ENCODE data around the gene RAPGEF3. TPM values are rescaled to one million over a fixed set of nuclear protein-coding genes. Genes with fewer than 3 reads are reported as not detected.
A peak's percentile ranks its signal among the peaks of the same experiment; 100 is the strongest.

RAPGEF3 gene
- total RNA-seq, 2 experiments from 2014 or later = 0.94 to 1.1 TPM

- H3K27ac Mint-ChIP-seq = peak overlapping the region; percentile 6
These were observed 20.2 kb upstream of the RAPGEF3 start for GRCh38 chr12:47778881-47779280.

GRCh38 chr12:47777741-47778558, 19.3 kb upstream of the RAPGEF3 start:
- no peak for DNase-seq
- ATAC-seq (ENCODE audit: low read depth) = no peak
- Mint-ChIP-seq H3K36me3 (no peaks in the 10 kb centered on the region), H3K9me3 (no peaks in the 10 kb centered on the region), H3K4me1 (peaks cover 36% of the 10 kb centered on the region), H3K27me3 (no peaks in the 10 kb centered on the region), H3K4me3 (no peak overlapping the region), H3K27ac (no peak overlapping the region)
- POLR2A ChIA-PET = interaction anchor here (0.6 to 3.6 kb wide), 9 partner anchors 11 to 168 kb away, joined by 3 to 18 read pairs (median 4); no protein-coding TSS in a partner anchor

More at GRCh38 chr12:47778881-47779280, 20.2 kb upstream of the RAPGEF3 start:
- Mint-ChIP-seq H3K4me1 (peaks cover 34% of the 10 kb centered on the region), H3K9me3 (no peaks in the 10 kb centered on the region), H3K27me3 (no peaks in the 10 kb centered on the region), H3K4me3 (no peak overlapping the region), H3K36me3 (no peaks in the 10 kb centered on the region)
- POLR2A ChIA-PET = interaction anchor here (1.0 to 2.6 kb wide), 7 partner anchors 12 to 63 kb away, joined by 3 to 13 read pairs (median 6); no protein-coding TSS in a partner anchor
- DNase-seq (no peak), ATAC-seq (ENCODE audit: low read depth) (no peak)

GRCh38 chr12:47777151-47777550, 18.5 kb upstream of the RAPGEF3 start:
- DNase-seq (no peak), ATAC-seq (ENCODE audit: low read depth) (no peak)
- peaks cover 39% of the 10 kb centered on the region for H3K4me1 Mint-ChIP-seq
- H3K4me3 Mint-ChIP-seq = no peak overlapping the region
- POLR2A ChIA-PET = interaction anchor here (0.6 to 3.6 kb wide), 9 partner anchors 11 to 61 kb away, joined by 3 to 18 read pairs (median 4); no protein-coding TSS in a partner anchor
- no peaks in the 10 kb centered on the region for H3K36me3 Mint-ChIP-seq
- no peaks in the 10 kb centered on the region for H3K9me3 Mint-ChIP-seq
- peaks cover 5% of the 10 kb centered on the region for H3K27me3 Mint-ChIP-seq
- no peak overlapping the region for H3K27ac Mint-ChIP-seq

- Mint-ChIP-seq H3K27me3 (peaks cover 7% of the 10 kb centered on the region), H3K4me1 (peaks cover 39% of the 10 kb centered on the region), H3K36me3 (no peaks in the 10 kb centered on the region), H3K4me3 (no peak overlapping the region), H3K27ac (no peak overlapping the region), H3K9me3 (no peaks in the 10 kb centered on the region)
- DNase-seq (no peak), ATAC-seq (ENCODE audit: low read depth) (no peak)
- POLR2A ChIA-PET = interaction anchor here (0.6 to 3.6 kb wide), 8 partner anchors 14 to 71 kb away, joined by 3 to 18 read pairs (median 4); partner anchors contain the start of gene RPAP3
These were observed 17.9 kb upstream of the RAPGEF3 start for GRCh38 chr12:47776471-47777143.

- H3K36me3 Mint-ChIP-seq = no peaks in the 10 kb centered on the region
- DNase-seq = no peak
- peaks cover 39% of the 10 kb centered on the region for H3K4me1 Mint-ChIP-seq
- H3K27me3 Mint-ChIP-seq = peaks cover 7% of the 10 kb centered on the region
- no peaks in the 10 kb centered on the region for H3K9me3 Mint-ChIP-seq
- no peak overlapping the region for H3K27ac Mint-ChIP-seq
- peak overlapping the region; percentile 35 for H3K4me3 Mint-ChIP-seq
- no peak for ATAC-seq (ENCODE audit: low read depth)
- POLR2A ChIA-PET = interaction anchor here (1.1 to 3.6 kb wide), 5 partner anchors 33 to 69 kb away, joined by 3 to 18 read pairs (median 5); partner anchors contain the start of gene RPAP3
These were observed 16.6 kb upstream of the RAPGEF3 start for GRCh38 chr12:47775100-47775911.

GRCh38 chr12:47774663-47775062, 16.0 kb upstream of the RAPGEF3 start:
- no peak overlapping the region for H3K27ac Mint-ChIP-seq

GRCh38 chr12:47773858-47774580, 15.3 kb upstream of the RAPGEF3 start:
- ATAC-seq (ENCODE audit: low read depth) (no peak), DNase-seq (no peak)
- no peaks in the 10 kb centered on the region for H3K36me3 Mint-ChIP-seq
- H3K27ac Mint-ChIP-seq = peak overlapping the region; percentile 77
- peak overlapping the region; percentile 94 for H3K4me3 Mint-ChIP-seq
- H3K4me1 Mint-ChIP-seq = peaks cover 35% of the 10 kb centered on the region
- POLR2A ChIA-PET = interaction anchor here (0.8 to 3.6 kb wide), 2 partner anchors 9 to 59 kb away, joined by 3 to 18 read pairs; no protein-coding TSS in a partner anchor
- H3K9me3 Mint-ChIP-seq = no peaks in the 10 kb centered on the region
- peaks cover 7% of the 10 kb centered on the region for H3K27me3 Mint-ChIP-seq

More at GRCh38 chr12:47774663-47775062, 16.0 kb upstream of the RAPGEF3 start:
- peak overlapping the region; percentile 94 for H3K4me3 Mint-ChIP-seq
- POLR2A ChIA-PET = interaction anchor here (3.6 kb wide), 1 partner anchor 59 kb away, joined by 18 read pairs; no protein-coding TSS in a partner anchor
- H3K4me1 Mint-ChIP-seq = peaks cover 39% of the 10 kb centered on the region
- H3K9me3 Mint-ChIP-seq = no peaks in the 10 kb centered on the region
- no peak for ATAC-seq (ENCODE audit: low read depth)
- no peak for DNase-seq
- H3K27me3 Mint-ChIP-seq = peaks cover 7% of the 10 kb centered on the region
- no peaks in the 10 kb centered on the region for H3K36me3 Mint-ChIP-seq

GRCh38 chr12:47773062-47773857, 14.6 kb upstream of the RAPGEF3 start, which contains the start of gene SLC48A1:
Gene SLC48A1 (plus strand): TSS chr12:47773238. CDS start chr12:47773305, 67 bp downstream.
- POLR2A ChIA-PET = interaction anchor here (0.6 to 2.0 kb wide), 5 partner anchors 8 to 47 kb away, joined by 3 to 7 read pairs (median 3); no protein-coding TSS in a partner anchor
- peaks cover 7% of the 10 kb centered on the region for H3K27me3 Mint-ChIP-seq
- DNase-seq (peak; percentile 86), ATAC-seq (ENCODE audit: low read depth) (peak; percentile 80)
- H3K4me1 Mint-ChIP-seq = peaks cover 32% of the 10 kb centered on the region
- no peaks in the 10 kb centered on the region for H3K36me3 Mint-ChIP-seq
- peak within 1 kb of the TSS; percentile 77 for H3K27ac Mint-ChIP-seq
- H3K4me3 Mint-ChIP-seq = peak within 1 kb of the TSS; percentile 94
- no peaks in the 10 kb centered on the region for H3K9me3 Mint-ChIP-seq

GRCh38 chr12:47772738-47773061, 14.0 kb upstream of the RAPGEF3 start:
- DNase-seq = no peak
- ATAC-seq (ENCODE audit: low read depth) = no peak
- peaks cover 7% of the 10 kb centered on the region for H3K27me3 Mint-ChIP-seq
- peaks cover 29% of the 10 kb centered on the region for H3K4me1 Mint-ChIP-seq
- no peaks in the 10 kb centered on the region for H3K36me3 Mint-ChIP-seq
- POLR2A ChIA-PET = interaction anchor here (0.6 to 2.0 kb wide), 4 partner anchors 29 to 47 kb away, joined by 3 to 7 read pairs (median 4); no protein-coding TSS in a partner anchor
- H3K27ac Mint-ChIP-seq = peak overlapping the region; percentile 72
- H3K9me3 Mint-ChIP-seq = no peaks in the 10 kb centered on the region
- H3K4me3 Mint-ChIP-seq = peak overlapping the region; percentile 81

- ATAC-seq (ENCODE audit: low read depth) (no peak), DNase-seq (no peak)
- Mint-ChIP-seq H3K4me3 (peak overlapping the region; percentile 81), H3K27me3 (peaks cover 11% of the 10 kb centered on the region), H3K4me1 (peaks cover 29% of the 10 kb centered on the region), H3K9me3 (no peaks in the 10 kb centered on the region), H3K27ac (peak overlapping the region; percentile 72), H3K36me3 (no peaks in the 10 kb centered on the region)
- POLR2A ChIA-PET = interaction anchor here (0.6 to 2.0 kb wide), 3 partner anchors 31 to 46 kb away, joined by 3 to 7 read pairs (median 4); no protein-coding TSS in a partner anchor
These were observed 13.5 kb upstream of the RAPGEF3 start for GRCh38 chr12:47772094-47772660.

- Mint-ChIP-seq H3K4me3 (no peak overlapping the region), H3K9me3 (no peaks in the 10 kb centered on the region), H3K27ac (no peak overlapping the region), H3K27me3 (peaks cover 11% of the 10 kb centered on the region), H3K4me1 (peaks cover 30% of the 10 kb centered on the region), H3K36me3 (no peaks in the 10 kb centered on the region)
- POLR2A ChIA-PET = no interaction called here
- no peak for ATAC-seq (ENCODE audit: low read depth)
- DNase-seq = no peak
These were observed 12.6 kb upstream of the RAPGEF3 start for GRCh38 chr12:47771304-47771703.

Measured in activated naive CD8-positive, alpha-beta T cell treated with anti-CD3 and anti-CD28 coated beads, Interleukin-2, amount 10 ng/mL, durations not matched to agents 7 days and 5 days (primary cell).